ENCODE data around the gene PDXP. TPM values are rescaled to one million over a fixed set of nuclear protein-coding genes. Genes with fewer than 3 reads are reported as not detected.
A peak's percentile ranks its signal among the peaks of the same experiment; 100 is the strongest.

The PDXP gene
- total and polyA plus RNA-seq, 3 donors from 2014 or later: 51.9 to 117 (median 95.7) TPM

DNA sequence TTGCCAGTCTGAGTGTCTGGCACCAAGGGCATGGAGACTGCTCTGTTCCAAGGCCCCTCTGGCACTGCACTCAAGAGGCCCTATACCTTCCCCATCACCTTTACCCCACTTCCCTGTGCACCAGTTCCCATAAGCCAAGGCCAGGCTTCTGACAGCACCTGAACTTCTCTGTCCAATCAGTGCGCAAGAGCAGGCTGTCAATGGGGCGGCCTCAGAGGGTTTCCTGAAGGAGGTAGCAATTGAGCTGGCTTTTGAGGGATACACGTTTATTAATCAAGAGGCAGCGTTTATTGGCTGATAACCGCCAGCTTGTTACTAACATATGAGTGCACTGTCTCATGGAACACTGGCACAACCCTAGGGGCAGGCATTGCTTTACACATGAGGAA, 17.0 kb upstream of the PDXP start:
- intact Hi-C loops (cut with DNase I; ENCODE audit: low total_unique reads): no loop called here
- Histone ChIP-seq H3K27ac (no peak overlapping the region), H3K4me3 (no peak overlapping the region), H3K27me3 (no peaks in the 10 kb centered on the region), H3K36me3 (ENCODE audit: low read depth, missing control alignments) (no peaks in the 10 kb centered on the region), H3K4me1 (peaks cover 26% of the 10 kb centered on the region), H3K9me3 (no peaks in the 10 kb centered on the region)
- WGBS, 2 donors: 77 to 93% methylated on average over 5 of the region's 5 CpGs
- DNase-seq: no peak
- TF ChIP-seq CTCF (IDR thresholded peaks at IDR 0.05) (no peak), POLR2A (IDR thresholded peaks at IDR 0.05) (no peak)

DNA sequence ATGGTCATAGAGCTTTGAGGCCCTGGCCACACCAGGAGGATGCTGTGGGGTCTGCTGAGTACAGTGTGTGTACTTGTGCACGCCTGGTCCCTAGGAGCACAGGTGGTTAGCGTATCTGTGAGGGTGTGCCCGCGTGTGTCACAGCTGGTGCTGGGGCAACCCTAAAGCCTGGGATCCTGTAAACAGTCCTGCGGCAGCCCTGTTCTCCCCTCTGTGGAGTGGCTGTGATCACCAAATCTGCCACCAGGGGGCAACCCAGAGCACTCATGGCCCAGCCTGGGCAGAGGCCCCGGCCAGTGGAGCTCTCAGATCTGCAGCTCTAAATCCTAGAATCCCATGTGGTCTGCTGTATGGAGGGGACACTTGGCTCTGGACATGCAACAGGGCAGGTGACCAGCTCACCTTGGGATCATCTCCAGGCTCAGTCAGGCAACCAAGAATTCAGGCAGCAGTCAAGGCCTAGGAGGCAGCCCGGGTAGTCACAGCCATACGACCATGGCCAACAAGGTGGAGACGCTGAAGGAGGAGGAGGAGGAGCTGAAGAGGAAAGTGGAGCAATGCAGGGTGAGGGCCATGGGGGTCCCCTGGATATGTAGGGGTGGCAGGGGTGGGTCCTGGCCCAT, 15.2 kb upstream of the PDXP start:
- Histone ChIP-seq H3K36me3 (ENCODE audit: low read depth, missing control alignments) (no peaks in the 10 kb centered on the region), H3K9me3 (no peaks in the 10 kb centered on the region), H3K4me3 (no peak overlapping the region), H3K4me1 (peaks cover 26% of the 10 kb centered on the region), H3K27me3 (no peaks in the 10 kb centered on the region), H3K27ac (no peak overlapping the region)
- intact Hi-C loops (cut with DNase I; ENCODE audit: low total_unique reads): no loop called here
- 41% methylated on average over 9 of the region's 9 CpGs; no CpG with 5 or more reads in 1 of the 2 donors for WGBS, 2 donors
- peak; percentile 91 for DNase-seq
- TF ChIP-seq CTCF (IDR thresholded peaks at IDR 0.05) (peak; percentile 86 to 97 (median 87)), POLR2A (IDR thresholded peaks at IDR 0.05) (no peak)

GRCh38 chr22:37647317-37647716, 11.2 kb upstream of the PDXP start:
- DNase-seq: no peak
- whole genome bisulfite sequencing, 2 donors: 92 to 95% methylated on average over 8 to 9 of the region's 9 CpGs
- Histone ChIP-seq H3K36me3 (ENCODE audit: low read depth, missing control alignments) (no peaks in the 10 kb centered on the region), H3K9me3 (no peaks in the 10 kb centered on the region), H3K4me3 (no peak overlapping the region), H3K27me3 (no peaks in the 10 kb centered on the region), H3K27ac (no peak overlapping the region), H3K4me1 (peaks cover 7% of the 10 kb centered on the region)
- intact Hi-C loops (cut with DNase I; ENCODE audit: low total_unique reads): no loop called here
- TF ChIP-seq POLR2A (IDR thresholded peaks at IDR 0.05): no peak
- TF ChIP-seq CTCF (IDR thresholded peaks at IDR 0.05): no peak

- peak; percentile 93 for DNase-seq
- Histone ChIP-seq H3K4me1 (peaks cover 7% of the 10 kb centered on the region), H3K36me3 (ENCODE audit: low read depth, missing control alignments) (no peaks in the 10 kb centered on the region), H3K27ac (no peak overlapping the region), H3K4me3 (no peak overlapping the region), H3K9me3 (no peaks in the 10 kb centered on the region), H3K27me3 (no peaks in the 10 kb centered on the region)
- 62 to 86% methylated on average over 7 to 9 of the region's 9 CpGs for WGBS, 2 donors
- TF ChIP-seq CTCF (IDR thresholded peaks at IDR 0.05): no peak
- intact Hi-C loops (cut with DNase I; ENCODE audit: low total_unique reads): no loop called here
Observed at GRCh38 chr22:37647928-37648327, 10.6 kb upstream of the PDXP start.

GRCh38 chr22:37650463-37651136, 7.9 kb upstream of the PDXP start:
- Histone ChIP-seq H3K27ac (no peak overlapping the region), H3K36me3 (ENCODE audit: low read depth, missing control alignments) (no peaks in the 10 kb centered on the region), H3K4me1 (no peaks in the 10 kb centered on the region), H3K9me3 (no peaks in the 10 kb centered on the region), H3K27me3 (no peaks in the 10 kb centered on the region), H3K4me3 (no peak overlapping the region)
- no peak for TF ChIP-seq POLR2A (IDR thresholded peaks at IDR 0.05)
- no peak for TF ChIP-seq CTCF (IDR thresholded peaks at IDR 0.05)
- intact Hi-C loops (cut with DNase I; ENCODE audit: low total_unique reads): no loop called here
- no peak for DNase-seq
- WGBS, 2 donors: 93 to 96% methylated on average over 17 of the region's 17 CpGs
